Measurements from ENCODE around the gene KRT15. TPM values are rescaled to one million over a fixed set of nuclear protein-coding genes. Genes with fewer than 3 reads are reported as not detected.

The KRT15 gene
- total RNA-seq, 1 donor from 2014 or later = not detected

DNA sequence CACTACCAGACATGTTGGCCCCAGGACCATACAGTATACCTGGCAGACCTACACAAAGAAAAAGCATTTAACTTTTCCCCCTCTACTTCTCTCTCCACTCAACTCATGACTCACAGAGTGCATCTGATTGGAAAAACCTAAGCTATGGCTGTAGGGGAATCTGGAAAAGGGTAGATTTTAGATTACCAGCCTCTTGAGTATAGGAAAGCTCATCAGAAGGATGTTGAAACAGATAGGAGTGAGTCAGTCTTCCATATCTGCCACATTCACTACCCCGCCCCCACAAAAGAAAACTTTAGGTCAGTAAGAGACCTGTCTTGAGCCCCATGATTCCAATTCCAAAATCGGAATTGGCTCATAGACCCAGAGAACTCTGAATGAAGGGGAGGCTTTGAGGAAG lies 40.9 kb upstream of the KRT15 start:
- H3K27me3 Mint-ChIP-seq (ENCODE audit: low read depth) = peaks cover 47% of the 10 kb centered on the region
- no peak overlapping the region for H3K4me3 Mint-ChIP-seq (ENCODE audit: unreplicated experiment)
- H3K9me3 Mint-ChIP-seq (ENCODE audit: low read depth) = no peaks in the 10 kb centered on the region
- H3K4me1 Mint-ChIP-seq (ENCODE audit: low read depth) = no peaks in the 10 kb centered on the region
- no peak overlapping the region for H3K27ac Mint-ChIP-seq (ENCODE audit: unreplicated experiment)
- H3K36me3 Mint-ChIP-seq (ENCODE audit: low read depth) = no peaks in the 10 kb centered on the region
- no peak for DNase-seq (ENCODE audit: low spot score)
- TF ChIP-seq CTCF (IDR thresholded peaks at IDR 0.05) = no peak

DNA sequence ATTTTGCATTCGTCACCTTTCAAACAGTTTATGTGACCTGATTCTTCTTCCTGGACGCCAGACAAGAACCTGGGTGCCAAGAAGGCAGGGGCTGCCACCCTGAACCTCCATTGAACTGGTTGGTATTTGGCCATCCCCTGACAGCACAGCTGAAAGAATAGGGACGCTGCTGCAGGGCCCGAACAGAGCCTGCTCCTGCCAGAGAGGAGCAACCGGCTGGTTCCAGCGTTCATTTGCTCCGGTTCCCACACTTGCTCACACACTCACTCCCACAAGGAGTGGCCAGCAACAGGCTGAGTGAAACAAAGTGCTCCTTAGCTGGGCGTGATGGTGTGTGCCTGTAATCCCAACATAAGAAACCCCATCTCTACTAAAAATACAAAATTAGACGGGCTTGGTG lies 38.2 kb upstream of the KRT15 start:
- no peak for DNase-seq (ENCODE audit: low spot score)
- peaks cover 4% of the 10 kb centered on the region for H3K4me1 Mint-ChIP-seq (ENCODE audit: low read depth)
- H3K4me3 Mint-ChIP-seq (ENCODE audit: unreplicated experiment) = no peak overlapping the region
- no peak for TF ChIP-seq CTCF (IDR thresholded peaks at IDR 0.05)
- no peaks in the 10 kb centered on the region for H3K9me3 Mint-ChIP-seq (ENCODE audit: low read depth)
- H3K27ac Mint-ChIP-seq (ENCODE audit: unreplicated experiment) = no peak overlapping the region
- peaks cover 38% of the 10 kb centered on the region for H3K27me3 Mint-ChIP-seq (ENCODE audit: low read depth)
- no peaks in the 10 kb centered on the region for H3K36me3 Mint-ChIP-seq (ENCODE audit: low read depth)

DNA sequence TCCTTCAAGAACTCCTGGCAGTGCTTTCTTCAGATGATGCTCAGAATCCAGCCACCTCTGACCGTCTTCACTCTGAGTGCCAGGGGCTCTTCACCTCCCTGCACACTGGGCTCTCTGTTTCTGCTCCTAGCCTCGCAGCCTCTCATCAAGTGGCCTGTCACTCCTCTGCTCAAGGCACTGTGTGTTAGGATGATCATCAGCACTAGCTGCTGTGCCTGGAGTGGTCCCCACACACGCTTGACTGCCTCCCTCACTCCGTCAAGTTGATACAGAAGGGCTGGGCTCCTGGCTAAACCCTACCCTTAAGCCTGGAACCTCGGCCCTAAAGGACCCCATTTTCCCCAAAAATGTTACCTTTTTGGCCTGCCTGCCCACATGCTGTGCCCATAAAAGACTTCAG lies 37.6 kb upstream of the KRT15 start:
- Mint-ChIP-seq H3K27ac (ENCODE audit: unreplicated experiment) (no peak overlapping the region), H3K4me1 (ENCODE audit: low read depth) (peaks cover 10% of the 10 kb centered on the region), H3K4me3 (ENCODE audit: unreplicated experiment) (no peak overlapping the region), H3K9me3 (ENCODE audit: low read depth) (no peaks in the 10 kb centered on the region), H3K36me3 (ENCODE audit: low read depth) (no peaks in the 10 kb centered on the region), H3K27me3 (ENCODE audit: low read depth) (peaks cover 34% of the 10 kb centered on the region)
- TF ChIP-seq CTCF (IDR thresholded peaks at IDR 0.05) = no peak
- DNase-seq (ENCODE audit: low spot score) = no peak

GRCh38 chr17:41555105-41555887 lies 36.6 kb upstream of the KRT15 start:
- Mint-ChIP-seq H3K9me3 (ENCODE audit: low read depth) (no peaks in the 10 kb centered on the region), H3K27me3 (ENCODE audit: low read depth) (peaks cover 26% of the 10 kb centered on the region), H3K4me1 (ENCODE audit: low read depth) (peaks cover 11% of the 10 kb centered on the region), H3K4me3 (ENCODE audit: unreplicated experiment) (no peak overlapping the region), H3K27ac (ENCODE audit: unreplicated experiment) (no peak overlapping the region), H3K36me3 (ENCODE audit: low read depth) (no peaks in the 10 kb centered on the region)
- TF ChIP-seq CTCF (IDR thresholded peaks at IDR 0.05) = no peak
- DNase-seq (ENCODE audit: low spot score) = no peak

DNA sequence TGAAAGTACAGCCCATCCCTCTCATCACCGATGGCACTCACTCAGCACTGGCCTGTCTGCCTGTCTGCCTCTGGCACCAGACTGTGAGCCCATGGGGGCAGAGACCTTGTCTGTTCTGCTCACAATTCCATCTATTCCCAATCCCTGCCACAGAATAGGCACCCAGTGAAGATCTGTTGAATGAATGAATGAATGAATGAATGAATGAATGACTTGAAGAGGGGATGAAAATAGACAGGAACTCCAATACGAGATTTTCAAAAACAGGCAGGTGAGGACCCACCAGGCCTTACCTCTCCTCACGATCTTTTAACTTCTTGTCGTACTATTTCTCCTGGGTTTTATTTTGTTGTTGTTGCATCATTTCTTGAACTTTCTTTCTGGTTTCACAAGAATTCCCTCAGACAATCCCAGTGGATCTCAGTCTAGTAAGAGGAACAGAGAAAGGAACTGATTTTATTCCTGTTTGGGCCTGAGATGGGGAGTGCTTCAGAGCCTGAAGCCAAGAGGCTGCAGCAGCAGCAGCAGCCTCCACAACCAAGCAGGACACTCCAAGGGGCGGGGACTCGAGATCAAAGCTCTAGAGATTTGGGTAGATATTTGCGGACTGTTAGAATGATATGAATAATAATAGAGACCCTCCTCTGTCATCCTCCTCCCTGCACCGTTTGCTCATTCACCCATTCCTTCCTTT lies 35.4 kb upstream of the KRT15 start:
- Mint-ChIP-seq H3K36me3 (ENCODE audit: low read depth) (no peaks in the 10 kb centered on the region), H3K27ac (ENCODE audit: unreplicated experiment) (no peak overlapping the region), H3K4me3 (ENCODE audit: unreplicated experiment) (no peak overlapping the region), H3K27me3 (ENCODE audit: low read depth) (peaks cover 20% of the 10 kb centered on the region), H3K4me1 (ENCODE audit: low read depth) (peaks cover 16% of the 10 kb centered on the region), H3K9me3 (ENCODE audit: low read depth) (no peaks in the 10 kb centered on the region)
- no peak for TF ChIP-seq CTCF (IDR thresholded peaks at IDR 0.05)
- DNase-seq (ENCODE audit: low spot score) = no peak
